ENCODE data around the gene RBM4.

The RBM4 gene

GRCh38 chr11:66600219-66600618 lies 38.3 kb upstream of the RBM4 start:
- no peak overlapping the region for H3K4me3 ChIP-seq (ENCODE audit: low read depth, low read length, poor library complexity, severe bottlenecking)
- no peaks in the 10 kb centered on the region for H4K20me1 ChIP-seq (ENCODE audit: insufficient read depth, low read length)
- no peak overlapping the region for H3K27ac ChIP-seq (ENCODE audit: low read depth, low read length, poor library complexity, severe bottlenecking)
- TF ChIP-seq EZH2 (IDR thresholded peaks at IDR 0.05; ENCODE audit: borderline replicate concordance, low read length) = no peak
- TF ChIP-seq CTCF (IDR thresholded peaks at IDR 0.05; ENCODE audit: low read length) = no peak
- peaks cover 14% of the 10 kb centered on the region for H3K4me1 ChIP-seq (ENCODE audit: insufficient read depth, low read length, severe bottlenecking)
- H3K9me2 ChIP-seq (ENCODE audit: low read depth, low read length) = no peaks in the 10 kb centered on the region
- H3K9ac ChIP-seq (ENCODE audit: low read length) = no peak overlapping the region
- H3K9me3 ChIP-seq (ENCODE audit: low read length) = no peaks in the 10 kb centered on the region
- peaks cover 27% of the 10 kb centered on the region; the same call in 1 of the 2 replicates for H3K36me3 ChIP-seq (ENCODE audit: insufficient read depth, low read length)
- no peak overlapping the region for H2AFZ ChIP-seq (ENCODE audit: low read length)
- no peaks in the 10 kb centered on the region for H3F3A ChIP-seq (ENCODE audit: insufficient read depth, low read length)
- no peaks in the 10 kb centered on the region for H3K27me3 ChIP-seq (ENCODE audit: insufficient read depth, low read length)
- no peak overlapping the region for H3K4me2 ChIP-seq (ENCODE audit: low read length)
- H3K79me2 ChIP-seq (ENCODE audit: insufficient read depth, low read length) = no peaks in the 10 kb centered on the region

- peaks cover 33% of the 10 kb centered on the region; the same call in 1 of the 2 replicates for H3K36me3 ChIP-seq (ENCODE audit: insufficient read depth, low read length)
- H3K4me3 ChIP-seq (ENCODE audit: low read depth, low read length, poor library complexity, severe bottlenecking) = no peak overlapping the region
- no peak overlapping the region for H3K27ac ChIP-seq (ENCODE audit: low read depth, low read length, poor library complexity, severe bottlenecking)
- H3K9me2 ChIP-seq (ENCODE audit: low read depth, low read length) = no peaks in the 10 kb centered on the region
- no peak overlapping the region for H2AFZ ChIP-seq (ENCODE audit: low read length)
- TF ChIP-seq CTCF (IDR thresholded peaks at IDR 0.05; ENCODE audit: low read length) = no peak
- TF ChIP-seq EZH2 (IDR thresholded peaks at IDR 0.05; ENCODE audit: borderline replicate concordance, low read length) = no peak
- peaks cover 9% of the 10 kb centered on the region for H3K4me1 ChIP-seq (ENCODE audit: insufficient read depth, low read length, severe bottlenecking)
- H3K27me3 ChIP-seq (ENCODE audit: insufficient read depth, low read length) = no peaks in the 10 kb centered on the region
- H3K79me2 ChIP-seq (ENCODE audit: insufficient read depth, low read length) = no peaks in the 10 kb centered on the region
- no peak overlapping the region for H3K4me2 ChIP-seq (ENCODE audit: low read length)
- no peaks in the 10 kb centered on the region for H4K20me1 ChIP-seq (ENCODE audit: insufficient read depth, low read length)
- no peaks in the 10 kb centered on the region for H3K9me3 ChIP-seq (ENCODE audit: low read length)
- no peaks in the 10 kb centered on the region for H3F3A ChIP-seq (ENCODE audit: insufficient read depth, low read length)
- no peak overlapping the region for H3K9ac ChIP-seq (ENCODE audit: low read length)
Measured at GRCh38 chr11:66600631-66601233, 37.8 kb upstream of the RBM4 start.

- Histone ChIP-seq H3K4me2 (ENCODE audit: low read length) (no peak overlapping the region), H3K27ac (ENCODE audit: low read depth, low read length, poor library complexity, severe bottlenecking) (no peak overlapping the region), H3K4me1 (ENCODE audit: insufficient read depth, low read length, severe bottlenecking) (peaks cover 9% of the 10 kb centered on the region), H3K27me3 (ENCODE audit: insufficient read depth, low read length) (no peaks in the 10 kb centered on the region), H3K79me2 (ENCODE audit: insufficient read depth, low read length) (no peaks in the 10 kb centered on the region), H3K9me2 (ENCODE audit: low read depth, low read length) (no peaks in the 10 kb centered on the region), H2AFZ (ENCODE audit: low read length) (no peak overlapping the region), H3K36me3 (ENCODE audit: insufficient read depth, low read length) (peaks cover 37% of the 10 kb centered on the region; the same call in 1 of the 2 replicates), H3K9ac (ENCODE audit: low read length) (no peak overlapping the region), H3K4me3 (ENCODE audit: low read depth, low read length, poor library complexity, severe bottlenecking) (no peak overlapping the region), H3K9me3 (ENCODE audit: low read length) (no peaks in the 10 kb centered on the region), H3F3A (ENCODE audit: insufficient read depth, low read length) (no peaks in the 10 kb centered on the region), H4K20me1 (ENCODE audit: insufficient read depth, low read length) (no peaks in the 10 kb centered on the region)
- TF ChIP-seq CTCF (IDR thresholded peaks at IDR 0.05; ENCODE audit: low read length) = no peak
- TF ChIP-seq EZH2 (IDR thresholded peaks at IDR 0.05; ENCODE audit: borderline replicate concordance, low read length) = no peak
Measured at GRCh38 chr11:66603072-66603471, 35.4 kb upstream of the RBM4 start.

All from OCI-LY1 (cell line).